Limb (tissue), 2 donors: ENCODE measurements around the gene ZNF664.

Experiments
- DNase-seq, 2 donors: peaks; one replicate each; pipeline ENCODE4 v3.0.0-alpha.2; 2016; ENCODE audit errors: extremely low spot score in 2 of 2

Gene ZNF664

DNA sequence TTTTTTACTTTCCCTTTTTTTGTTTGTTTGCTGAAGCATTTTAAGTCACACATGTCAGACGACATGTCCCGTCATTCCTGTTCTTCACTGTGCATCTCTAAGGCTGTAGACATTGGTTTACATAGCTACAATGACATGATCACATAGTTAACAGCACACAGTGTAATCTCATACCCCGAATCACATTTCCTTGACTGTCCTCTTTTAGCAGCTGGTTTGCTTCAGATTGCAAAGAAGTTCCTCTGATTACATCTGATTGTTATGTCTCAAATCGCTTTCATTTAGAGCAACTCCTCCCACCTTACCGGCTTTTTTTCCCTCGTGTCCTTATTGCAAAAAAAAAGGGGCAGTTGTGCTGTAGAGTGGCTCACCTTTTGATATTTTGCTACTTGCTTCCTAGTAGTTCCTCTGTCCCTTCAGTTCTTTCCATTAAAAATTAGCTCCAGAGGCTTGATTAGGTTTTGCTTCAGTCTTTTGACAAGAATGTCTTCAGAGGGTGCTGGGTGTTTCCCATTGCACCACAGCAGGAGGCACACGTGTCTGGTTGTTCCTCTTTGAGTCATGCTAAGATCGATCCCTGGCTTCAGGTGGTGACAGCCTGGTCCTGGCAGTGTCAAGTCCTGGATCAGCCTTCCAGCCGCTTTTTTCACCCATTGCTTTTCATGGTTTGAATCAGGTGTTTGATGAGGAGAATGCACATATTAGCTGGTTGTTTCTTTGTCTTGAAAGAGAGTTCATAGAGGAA is 35.0 kb downstream of the ZNF664 start:
- no peak for DNase-seq

DNA sequence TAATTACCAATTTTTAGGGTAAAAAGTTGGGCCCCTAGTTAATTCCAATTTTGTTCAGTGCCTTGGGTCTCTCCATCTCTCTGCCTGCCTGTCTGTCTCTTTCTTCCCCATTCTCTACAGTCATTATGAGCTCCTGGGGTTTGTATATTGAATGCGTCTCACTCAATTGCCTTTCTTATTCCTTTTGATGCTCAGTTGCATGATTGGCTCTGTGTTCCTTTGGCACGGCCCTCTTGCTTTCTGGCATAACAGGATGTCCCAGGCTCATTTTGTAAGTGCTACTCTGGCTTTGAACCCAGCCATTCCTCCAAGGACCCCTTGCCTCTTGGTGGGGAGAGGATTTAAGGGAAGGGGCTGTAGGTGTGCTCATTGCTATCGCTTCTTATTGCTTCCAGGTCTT is 35.6 kb downstream of the ZNF664 start:
- no peak for DNase-seq

DNA sequence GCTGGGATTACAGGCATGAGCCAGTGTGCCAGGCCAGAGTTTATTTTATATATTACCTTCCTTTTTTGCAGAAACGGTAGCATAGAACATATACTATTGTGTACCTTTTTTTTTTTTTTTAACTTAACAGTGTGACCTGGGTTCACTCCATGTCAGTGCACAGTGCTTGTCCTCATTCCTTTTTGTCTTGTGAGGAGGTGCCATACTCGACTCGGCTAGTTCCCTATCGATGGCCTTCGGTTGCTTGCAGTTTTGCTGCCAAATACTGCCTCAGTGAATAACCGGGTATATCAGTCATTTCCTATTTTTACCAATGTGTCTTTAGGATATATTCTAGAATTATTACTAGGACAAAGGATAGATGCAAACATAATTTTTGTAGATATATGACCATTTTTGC is 36.8 kb downstream of the ZNF664 start:
- no peak for DNase-seq

DNA sequence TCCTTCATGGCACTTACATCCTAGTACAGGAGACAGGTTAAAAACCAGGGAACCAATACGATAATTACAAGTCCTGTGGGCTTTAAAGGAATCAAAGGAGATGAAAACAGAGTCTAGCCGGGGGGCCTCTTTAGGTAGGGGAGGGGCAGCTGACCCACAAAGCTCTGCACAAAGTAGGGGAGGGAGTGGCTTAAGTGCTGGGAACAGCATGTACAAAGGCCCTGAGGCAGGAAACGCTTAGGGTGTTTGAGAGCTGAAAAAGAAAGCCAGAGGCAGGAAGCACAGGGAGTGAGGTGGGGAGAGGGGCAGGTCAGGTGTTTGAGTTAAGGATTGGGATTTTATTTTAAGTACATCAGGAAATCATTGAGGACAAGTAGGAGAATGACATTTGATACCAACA is 37.7 kb downstream of the ZNF664 start:
- no peak for DNase-seq

DNA sequence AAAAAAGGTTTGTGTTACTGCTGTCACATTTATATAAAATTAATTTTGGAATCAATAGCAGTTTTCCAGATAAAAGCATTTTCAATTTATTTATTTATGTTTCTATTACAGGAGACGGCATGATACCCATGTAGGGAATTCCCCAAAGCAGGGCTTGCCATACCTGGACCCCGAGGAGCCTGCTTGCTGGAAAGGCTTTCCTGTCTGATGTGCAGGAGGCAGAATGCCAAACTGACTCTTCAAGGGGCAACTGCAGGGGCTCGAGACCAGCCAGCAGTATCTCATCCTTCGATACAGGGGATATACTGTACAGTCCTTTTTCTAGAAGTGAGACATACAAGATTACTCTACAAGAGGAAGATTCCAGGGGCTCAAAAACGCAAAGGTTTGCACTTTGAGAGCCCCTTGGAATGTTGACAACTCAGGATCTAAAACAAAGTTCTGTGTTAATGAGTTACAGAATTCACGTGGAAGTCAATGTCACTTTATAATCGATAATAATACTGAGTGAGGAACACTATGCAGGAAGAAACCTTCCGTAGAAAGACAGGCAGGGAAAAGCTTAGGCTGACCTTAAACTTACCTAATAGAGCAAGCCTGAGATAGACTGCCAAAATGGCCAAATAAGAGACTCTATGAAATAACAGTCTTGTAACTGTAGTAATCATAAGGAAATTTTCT is 38.6 kb downstream of the ZNF664 start:
- DNase-seq, result no peak

DNA sequence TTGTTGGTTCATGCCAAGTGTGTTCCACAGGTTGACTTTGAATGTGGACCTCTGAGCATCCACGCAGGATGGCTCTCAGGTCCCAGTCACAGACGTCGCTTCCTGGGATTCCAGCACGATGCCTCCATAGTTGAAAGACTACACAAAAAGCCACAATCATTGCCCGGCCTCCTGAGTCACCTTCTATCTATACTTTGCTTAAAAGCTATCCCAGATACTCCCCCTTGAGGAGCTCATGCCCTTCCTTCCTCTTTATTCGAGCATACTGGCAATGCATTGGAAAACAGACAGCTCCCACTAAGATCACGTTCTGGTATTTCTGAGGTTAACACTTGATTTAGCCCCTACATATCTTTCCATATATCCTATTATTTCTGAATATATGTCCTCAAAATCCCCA is 40.1 kb downstream of the ZNF664 start:
- DNase-seq, result no peak

DNA sequence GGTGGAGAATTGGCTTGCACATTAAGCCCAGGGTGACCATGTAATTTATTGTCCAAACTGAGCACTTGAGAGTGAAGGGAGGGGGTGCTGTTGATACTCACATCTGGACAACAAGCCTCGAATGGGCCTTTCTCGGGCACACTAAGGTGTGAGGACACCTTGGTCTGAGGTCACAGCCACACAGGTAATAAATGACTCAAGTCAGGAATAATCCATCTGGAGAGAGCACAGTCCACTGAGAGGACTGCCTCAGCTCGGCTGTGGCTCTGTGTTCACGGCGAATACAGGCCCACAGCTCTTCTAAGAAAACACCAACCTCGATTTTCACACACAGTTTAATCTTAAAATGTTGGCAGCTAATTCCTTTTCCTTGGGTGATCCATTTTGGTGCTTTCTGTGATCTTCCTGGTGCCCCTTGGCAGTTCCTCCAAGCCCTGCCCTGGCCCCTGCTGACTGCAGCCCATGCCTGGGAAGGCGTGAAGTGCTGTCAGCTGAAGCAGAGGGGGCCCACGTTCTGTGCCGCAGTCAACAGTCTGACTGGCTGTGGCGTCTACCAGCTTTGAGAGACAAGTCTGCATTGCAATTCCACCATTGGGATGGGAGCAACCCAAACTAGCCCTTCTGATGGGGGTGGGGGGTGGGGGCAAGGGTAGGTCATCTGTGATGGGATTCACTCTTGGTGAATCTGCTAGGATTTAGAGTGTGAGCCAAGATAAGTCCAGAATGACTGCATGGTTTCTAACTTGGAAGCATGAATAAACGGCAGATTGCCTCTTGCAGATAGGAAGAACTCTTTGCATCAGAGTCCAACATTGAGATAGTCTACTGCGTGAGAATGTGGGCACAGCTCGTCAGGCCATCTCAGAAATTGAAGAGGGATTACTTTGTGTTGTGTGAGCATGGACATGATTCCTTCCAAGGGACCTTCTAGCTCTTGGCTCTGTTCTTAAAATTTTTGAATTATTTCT is 42.8 kb downstream of the ZNF664 start:
- DNase-seq, result no peak

DNA sequence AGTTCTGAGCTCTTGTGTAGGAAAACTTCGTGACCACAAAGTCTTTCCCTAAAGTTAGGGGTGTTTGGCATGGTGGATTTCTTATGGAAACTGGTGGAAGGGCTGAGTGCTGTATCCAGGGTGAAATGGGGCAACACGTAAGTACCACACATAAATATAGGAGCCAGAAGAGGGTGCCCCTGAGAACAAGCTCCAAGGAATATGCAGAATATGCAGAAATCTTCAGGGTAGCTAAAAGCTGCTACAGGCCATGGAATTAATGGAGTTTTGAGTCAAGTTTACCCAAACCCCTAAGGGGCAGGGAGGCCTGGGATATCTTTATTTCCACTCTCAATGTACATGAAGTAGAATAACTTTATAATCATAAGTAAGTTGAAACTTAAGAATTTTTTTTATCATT is 44.0 kb downstream of the ZNF664 start:
- no peak for DNase-seq

DNA sequence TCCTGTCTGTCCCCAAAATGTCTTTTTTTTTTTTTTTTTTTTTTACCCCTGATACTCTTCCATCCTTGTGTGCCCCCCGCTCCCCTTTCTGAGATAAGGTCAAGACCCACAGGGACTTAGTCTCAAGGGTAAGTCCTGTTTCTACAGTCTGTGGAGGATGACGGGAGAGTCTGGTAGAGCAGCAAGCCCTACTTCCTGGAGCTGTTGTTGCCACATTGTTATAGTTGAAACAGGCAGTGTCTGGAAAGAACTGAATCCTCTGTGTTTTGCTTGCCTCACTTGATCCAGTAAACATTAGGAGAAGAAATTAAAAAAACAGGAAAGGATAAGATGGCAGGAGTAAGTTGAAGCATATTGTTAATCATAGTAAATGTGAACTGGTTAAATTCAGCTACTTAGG is 45.5 kb downstream of the ZNF664 start:
- no peak for DNase-seq

DNA sequence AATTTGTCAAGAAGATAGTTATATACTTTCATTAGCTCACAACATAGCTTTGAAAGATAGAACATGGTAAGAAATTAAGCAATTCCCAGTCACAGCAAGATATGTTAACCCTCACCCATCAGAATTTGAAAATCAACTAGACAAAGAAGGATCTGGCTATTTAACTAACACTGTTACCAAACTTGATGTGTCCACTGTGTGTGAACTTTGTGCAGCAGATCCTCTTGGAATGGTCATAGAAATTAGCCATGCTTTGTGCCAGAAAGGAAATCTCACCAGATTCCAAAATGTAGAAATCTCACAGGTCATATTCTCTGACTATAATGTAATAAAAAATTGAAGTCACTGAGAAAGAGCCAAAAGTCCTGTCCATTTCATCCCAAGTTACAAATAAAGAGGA is 46.1 kb downstream of the ZNF664 start:
- no peak for DNase-seq

DNA sequence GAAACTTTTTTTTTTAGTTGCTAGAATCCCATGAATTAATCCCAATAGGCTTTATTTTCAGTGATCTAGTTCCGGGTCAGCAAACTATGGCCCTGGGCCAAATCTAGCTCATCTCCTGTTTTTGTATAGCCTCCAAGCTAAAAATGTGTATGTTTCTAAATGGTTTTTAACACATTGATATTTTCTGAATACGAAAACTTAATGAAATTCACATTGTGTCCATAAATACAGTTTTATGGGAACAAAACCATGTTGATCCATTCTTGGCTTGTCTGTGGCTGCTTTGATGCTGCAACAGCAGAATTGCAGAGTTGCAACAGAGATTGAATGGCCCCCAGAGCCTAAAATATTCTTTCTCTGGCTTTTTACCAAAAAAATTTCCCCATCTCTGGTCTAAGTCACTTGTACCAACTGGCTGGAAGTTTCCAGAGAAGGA is 47.5 kb downstream of the ZNF664 start:
- DNase-seq, result no peak

DNA sequence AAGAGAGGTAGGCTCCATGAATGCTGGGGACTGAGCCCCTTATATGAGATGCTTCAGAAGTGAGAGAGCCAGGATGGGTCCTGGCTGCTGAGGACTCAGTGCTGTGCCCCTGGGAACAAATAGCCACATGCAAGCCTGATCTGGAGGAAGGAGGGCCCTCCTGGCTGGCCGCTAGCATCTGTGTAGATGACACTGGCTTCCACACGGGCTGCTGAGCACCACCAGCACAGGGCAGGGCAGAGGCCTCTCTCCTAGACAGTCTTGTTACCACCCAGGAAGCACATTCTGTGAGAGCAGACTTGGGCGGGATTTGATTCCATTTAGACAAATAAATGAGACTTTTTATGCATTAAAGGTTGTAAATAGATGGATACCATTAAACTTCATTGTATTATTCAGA is 48.0 kb downstream of the ZNF664 start:
- no peak for DNase-seq

DNA sequence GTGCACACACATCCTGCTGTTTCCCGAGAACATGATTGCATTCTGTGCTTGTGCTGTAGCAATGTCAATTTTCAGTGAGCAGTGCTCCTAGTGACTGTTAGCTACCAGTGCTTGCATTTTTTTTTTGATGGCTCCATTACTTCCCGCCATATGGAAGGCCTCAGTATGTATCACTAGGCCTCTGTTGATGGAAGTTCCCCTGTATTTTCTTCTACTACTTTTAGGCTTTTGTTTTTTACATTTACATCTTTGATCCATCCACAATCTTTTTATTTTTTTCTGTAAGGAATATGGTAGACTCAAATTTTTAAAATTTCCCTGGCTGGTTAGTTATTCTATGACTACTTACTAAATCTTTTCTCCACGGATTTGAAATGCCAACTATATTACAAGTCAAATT is 49.1 kb downstream of the ZNF664 start:
- no peak for DNase-seq

DNA sequence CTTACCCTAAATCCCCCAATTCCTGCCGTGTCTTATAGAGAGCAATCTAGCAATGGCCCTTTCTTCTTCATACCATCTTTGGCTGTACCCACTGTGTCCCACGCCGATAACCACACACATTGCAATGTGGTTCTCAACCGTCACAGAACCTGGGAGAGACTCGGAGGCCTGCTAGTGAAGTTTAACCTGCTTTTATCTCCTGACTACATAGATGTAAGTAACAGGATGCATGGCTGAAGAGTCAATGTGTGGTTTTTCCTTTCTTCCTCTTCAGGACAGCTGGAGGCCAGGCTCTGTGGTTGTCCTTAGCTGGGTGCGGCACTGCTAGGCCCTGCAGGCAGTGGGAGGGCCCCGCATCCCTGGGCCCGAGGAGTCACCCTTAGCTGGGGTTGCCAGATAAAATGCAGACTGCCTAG is 51.3 kb downstream of the ZNF664 start:
- DNase-seq, result no peak

DNA sequence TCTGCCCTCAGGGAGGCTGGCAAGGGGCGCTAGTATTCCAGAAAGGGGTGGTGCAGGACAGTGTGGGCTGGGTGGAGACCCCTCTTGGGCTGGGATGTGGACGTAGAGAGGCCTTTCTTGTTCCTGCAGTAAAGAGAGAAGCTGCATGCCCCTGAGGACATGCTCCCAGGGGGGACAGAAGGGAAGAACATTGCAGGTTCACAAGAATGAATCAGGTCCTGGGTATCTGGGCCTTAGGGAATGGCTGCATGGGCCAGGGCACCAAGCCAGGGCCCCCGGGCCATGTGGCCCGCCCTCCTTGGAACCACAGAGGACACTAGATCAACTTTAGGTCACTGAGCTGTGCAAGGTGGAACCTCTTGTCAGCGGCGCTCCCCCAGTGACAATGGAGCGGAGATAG is 51.8 kb downstream of the ZNF664 start:
- no peak for DNase-seq

DNA sequence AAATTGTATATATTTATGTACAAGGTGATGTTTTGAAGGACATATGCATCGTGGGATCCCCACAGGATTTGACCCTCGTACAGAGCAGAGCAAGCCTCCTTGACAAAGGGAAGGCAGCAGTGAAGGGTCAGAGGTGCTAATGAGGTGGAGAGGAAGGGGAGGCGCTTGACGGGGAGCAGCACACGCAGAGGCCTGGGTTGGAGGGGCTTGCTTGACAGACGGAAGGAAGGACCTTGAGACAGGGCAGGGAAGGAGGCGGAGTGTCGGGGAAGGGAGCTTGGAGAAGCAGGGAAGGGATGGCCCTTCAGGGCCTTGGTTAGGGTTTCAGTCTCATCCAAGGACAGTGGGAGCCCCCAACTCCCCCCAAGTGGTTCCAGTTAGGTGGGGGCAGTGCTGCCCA is 52.6 kb downstream of the ZNF664 start:
- DNase-seq, result no peak

DNA sequence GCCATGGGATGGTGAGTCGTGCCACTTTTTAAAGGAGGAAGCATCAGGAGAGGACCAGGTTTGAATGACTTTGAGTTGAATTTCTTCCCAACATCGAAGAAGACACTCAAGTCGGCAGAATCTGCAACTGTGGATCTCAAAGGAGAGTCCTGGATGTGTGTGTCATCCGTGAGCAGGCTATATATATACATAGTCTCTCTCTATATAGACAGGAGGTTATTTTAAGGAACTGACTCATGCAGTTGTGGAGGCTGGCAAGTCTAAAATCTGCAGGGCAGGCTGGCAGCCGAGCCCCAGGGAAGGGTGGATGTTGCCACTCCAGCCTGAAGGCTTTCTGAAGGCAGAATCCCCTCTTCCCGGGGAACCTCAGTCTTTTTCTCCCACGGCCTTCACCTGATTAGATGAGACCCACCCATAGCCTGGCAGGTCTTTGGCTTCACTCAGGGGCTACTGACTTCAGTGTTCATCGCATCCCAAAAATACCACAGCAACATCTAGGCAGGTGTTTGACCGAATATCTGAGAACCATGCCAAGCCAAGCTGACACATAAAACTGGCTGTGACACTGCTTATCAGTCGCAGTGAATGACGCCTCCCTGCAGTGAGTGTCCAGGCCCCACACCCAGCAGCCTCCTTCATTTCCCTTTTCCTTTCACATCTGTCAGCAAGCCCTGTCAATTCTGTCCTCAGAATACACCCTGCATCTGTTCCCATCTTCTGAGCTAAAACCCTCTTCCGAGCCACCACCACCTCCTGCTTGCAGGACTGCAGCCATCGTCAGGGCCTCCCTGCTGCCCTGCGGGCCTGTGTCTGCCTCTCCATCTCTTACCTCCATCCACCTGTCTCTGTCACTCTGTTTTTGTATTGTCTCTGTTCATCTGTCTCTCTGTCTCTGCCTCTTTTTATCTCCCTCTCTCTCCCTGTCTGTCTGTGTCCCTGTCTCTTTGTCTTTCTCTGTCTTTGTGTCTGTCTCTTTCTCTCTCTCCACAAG is 54.0 kb downstream of the ZNF664 start:
- DNase-seq, result no peak

DNA sequence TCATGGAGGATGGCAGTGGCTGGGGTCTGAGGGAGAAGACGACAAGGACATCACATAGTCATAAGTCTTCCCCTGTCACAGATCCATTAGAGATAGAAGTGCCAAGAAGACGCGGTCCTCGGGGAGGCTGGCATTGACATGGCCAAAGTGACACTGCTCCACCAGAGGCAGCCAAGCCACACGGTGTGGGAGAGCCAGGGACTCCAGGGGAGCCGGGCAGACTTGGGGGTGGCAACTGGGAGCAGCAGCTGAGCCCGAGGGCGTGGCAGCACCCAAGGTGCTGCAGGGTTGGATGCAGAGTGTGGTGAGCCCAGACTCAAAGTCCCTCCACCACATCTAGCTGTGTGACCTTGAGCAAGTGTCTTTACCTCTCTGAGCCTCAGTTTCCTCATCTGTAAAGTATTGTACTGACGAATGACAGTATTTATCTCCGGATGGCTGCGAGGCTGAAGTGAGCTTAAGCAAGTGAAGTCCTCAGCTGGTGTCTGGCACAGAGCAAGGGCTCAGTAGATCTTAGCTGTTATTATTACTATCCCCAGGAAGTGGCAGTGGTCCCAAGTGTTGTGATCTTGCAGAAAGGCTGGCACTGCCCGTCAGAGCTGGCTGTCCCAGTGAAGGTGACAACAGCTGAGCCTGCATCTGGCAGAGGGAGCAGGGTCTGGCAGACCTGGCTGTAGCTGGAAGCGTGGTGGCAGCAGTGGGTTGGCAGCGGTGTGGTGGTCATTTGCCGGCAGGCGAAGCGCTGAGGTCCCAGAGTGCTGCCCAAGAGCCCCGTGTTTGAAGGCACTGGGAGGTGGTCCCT is 54.9 kb downstream of the ZNF664 start:
- DNase-seq, result no peak

DNA sequence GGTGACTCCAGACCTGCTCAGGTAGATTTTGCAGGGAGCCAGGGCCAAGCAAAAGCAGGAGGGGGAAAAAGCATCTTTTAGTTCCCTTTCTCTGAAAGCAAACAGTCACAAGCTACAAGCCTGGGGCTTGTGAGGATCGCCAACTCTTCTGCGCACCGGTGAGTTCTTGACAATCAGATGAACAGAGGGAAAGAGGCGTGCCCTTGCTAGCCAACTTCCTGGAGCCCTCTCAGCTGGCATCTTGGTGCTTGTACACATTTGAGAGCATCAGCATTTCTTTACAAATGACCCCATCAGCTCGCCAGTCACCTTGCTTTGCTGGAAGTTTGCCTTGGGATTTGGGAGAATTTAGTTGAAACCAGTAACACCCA is 55.5 kb downstream of the ZNF664 start:
- DNase-seq, result no peak

DNA sequence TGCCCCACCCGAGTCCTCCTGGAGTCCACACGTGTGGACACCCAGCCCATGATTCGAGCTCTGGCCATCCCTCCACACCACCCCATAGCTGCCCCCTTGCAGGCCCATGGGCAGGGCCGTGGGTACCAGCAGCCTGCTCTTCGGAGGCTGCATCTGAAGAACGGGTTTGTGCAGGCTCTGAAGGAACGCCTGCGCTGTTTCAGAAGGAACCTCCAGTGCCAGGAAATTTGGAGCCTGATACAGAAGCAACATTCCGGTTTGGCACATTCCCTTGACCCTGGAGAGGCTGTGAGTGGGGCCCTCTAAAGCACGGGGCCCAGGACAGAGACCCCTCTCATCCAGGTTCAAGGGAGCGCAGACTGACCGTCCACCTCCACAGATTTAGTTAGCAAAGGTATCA is 57.0 kb downstream of the ZNF664 start:
- DNase-seq, result no peak
